Kidney epithelial cell (primary cell): ENCODE results near the gene DRAM1. TPM values are rescaled to one million over a fixed set of nuclear protein-coding genes. Genes with fewer than 3 reads are reported as not detected.
"Not testable (repeated sequence)": the region's sequence is repeated elsewhere in the genome, so short reads cannot be mapped to it uniquely, and the experiment has no call there.

Source experiments
- DNase-seq: peaks from one replicate; pipeline ENCODE4 v3.0.0-alpha.2; 2010; ENCODE audit warnings: low read depth
- H3K27me3 ChIP-seq: 2 replicates; pipeline ENCODE4 v1.6.0; 2011; ENCODE audit warnings: low read length; ENCODE audit not compliant: control insufficient read depth, insufficient read depth
- H3K36me3 ChIP-seq: 2 replicates; pipeline ENCODE4 v1.5.1; 2011; ENCODE audit warnings: low read length; ENCODE audit not compliant: control insufficient read depth, insufficient read depth
- H3K4me3 ChIP-seq: 2 replicates; pipeline ENCODE4 v1.5.1; 2011; ENCODE audit warnings: low read depth, mild to moderate bottlenecking, control low read depth, low read length
- total RNA-seq: library from RNA; depleted of rRNA; stranded (reverse); fragments of >200 nt; gene quantifications from 2 replicates; pipeline ENCODE4 v1.2.3, GENCODE V29; 2015
- TF ChIP-seq, protein P1 (sequence below): IDR thresholded peaks from 2 replicates; pipeline ENCODE4 v1.5.1; 2011; ENCODE audit warnings: mild to moderate bottlenecking, moderate library complexity, low read length, control low read depth, inconsistent platforms; ENCODE audit not compliant: insufficient read depth, poor library complexity, severe bottlenecking

DRAM1 gene
- total RNA-seq, 1 donor from 2014 or later = 44.1 TPM

DNA sequence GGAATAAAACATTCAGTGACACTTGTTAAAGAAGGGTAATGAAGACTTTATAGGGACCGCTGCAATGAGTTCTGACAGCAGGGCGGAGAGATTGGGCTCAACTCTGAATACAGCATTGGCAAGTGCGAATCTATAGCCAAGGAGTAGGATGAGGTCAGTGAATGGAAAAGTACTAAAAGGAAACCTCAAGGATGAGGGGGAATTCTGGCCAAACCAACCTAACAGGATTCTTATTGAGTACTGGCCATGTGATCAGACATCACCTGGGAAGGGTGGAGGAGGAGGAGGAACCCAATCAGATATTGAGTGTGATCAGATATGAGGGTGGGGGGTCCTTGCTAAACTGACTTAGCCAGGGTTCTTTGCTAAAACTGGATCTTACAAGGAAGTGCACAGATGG lies 31.0 kb downstream of the DRAM1 start:
- no peaks in the 10 kb centered on the region for H3K27me3 ChIP-seq
- DNase-seq = no peak
- H3K36me3 ChIP-seq = no peaks in the 10 kb centered on the region
- TF ChIP-seq, protein P1, sequence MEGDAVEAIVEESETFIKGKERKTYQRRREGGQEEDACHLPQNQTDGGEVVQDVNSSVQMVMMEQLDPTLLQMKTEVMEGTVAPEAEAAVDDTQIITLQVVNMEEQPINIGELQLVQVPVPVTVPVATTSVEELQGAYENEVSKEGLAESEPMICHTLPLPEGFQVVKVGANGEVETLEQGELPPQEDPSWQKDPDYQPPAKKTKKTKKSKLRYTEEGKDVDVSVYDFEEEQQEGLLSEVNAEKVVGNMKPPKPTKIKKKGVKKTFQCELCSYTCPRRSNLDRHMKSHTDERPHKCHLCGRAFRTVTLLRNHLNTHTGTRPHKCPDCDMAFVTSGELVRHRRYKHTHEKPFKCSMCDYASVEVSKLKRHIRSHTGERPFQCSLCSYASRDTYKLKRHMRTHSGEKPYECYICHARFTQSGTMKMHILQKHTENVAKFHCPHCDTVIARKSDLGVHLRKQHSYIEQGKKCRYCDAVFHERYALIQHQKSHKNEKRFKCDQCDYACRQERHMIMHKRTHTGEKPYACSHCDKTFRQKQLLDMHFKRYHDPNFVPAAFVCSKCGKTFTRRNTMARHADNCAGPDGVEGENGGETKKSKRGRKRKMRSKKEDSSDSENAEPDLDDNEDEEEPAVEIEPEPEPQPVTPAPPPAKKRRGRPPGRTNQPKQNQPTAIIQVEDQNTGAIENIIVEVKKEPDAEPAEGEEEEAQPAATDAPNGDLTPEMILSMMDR = no peak
- H3K4me3 ChIP-seq = no peak overlapping the region

DNA sequence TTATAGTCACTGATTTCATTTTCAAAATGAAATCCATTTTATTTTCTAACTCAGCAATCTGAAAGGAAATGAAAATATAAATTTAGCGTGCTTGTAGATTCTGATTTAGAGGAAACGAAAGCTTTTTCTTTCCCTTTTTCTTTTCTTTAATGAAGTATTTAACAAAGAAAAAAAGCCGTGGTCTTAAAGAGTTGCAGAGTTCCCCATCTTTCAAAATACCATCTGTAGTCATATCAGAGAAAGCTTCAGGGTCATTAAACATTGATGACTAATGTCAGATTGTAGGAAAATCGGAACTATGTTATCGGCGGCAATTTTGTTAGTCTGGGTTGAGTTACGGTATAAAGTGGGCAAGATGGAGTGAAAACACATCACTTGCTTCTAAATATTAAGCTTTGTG lies 32.3 kb downstream of the DRAM1 start:
- Histone ChIP-seq H3K4me3 (no peak overlapping the region), H3K36me3 (no peaks in the 10 kb centered on the region), H3K27me3 (no peaks in the 10 kb centered on the region)
- no peak for DNase-seq
- TF ChIP-seq, protein P1 = no peak

DNA sequence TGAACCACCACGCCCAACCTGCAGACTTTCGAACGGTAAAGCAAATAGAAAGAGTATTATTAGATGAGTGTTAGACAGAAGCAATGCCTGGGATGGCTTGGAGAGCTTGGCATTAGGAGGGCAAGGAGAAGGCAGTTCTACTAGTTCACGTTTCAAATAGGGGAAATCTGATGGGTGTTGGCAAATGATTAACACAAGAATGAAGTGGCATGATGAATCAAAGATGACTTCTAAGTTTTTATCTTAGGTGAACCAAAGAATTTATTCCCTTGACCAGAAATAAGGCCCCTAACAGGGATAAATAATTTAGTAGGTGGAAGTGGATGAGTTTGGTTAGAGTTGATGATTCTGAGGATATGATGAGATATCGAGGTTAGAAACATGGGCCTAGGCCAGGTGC lies 38.5 kb downstream of the DRAM1 start:
- no peak for DNase-seq
- TF ChIP-seq, protein P1 = no peak
- H3K27me3 ChIP-seq = no peaks in the 10 kb centered on the region
- H3K4me3 ChIP-seq = no peak overlapping the region
- no peaks in the 10 kb centered on the region for H3K36me3 ChIP-seq

DNA sequence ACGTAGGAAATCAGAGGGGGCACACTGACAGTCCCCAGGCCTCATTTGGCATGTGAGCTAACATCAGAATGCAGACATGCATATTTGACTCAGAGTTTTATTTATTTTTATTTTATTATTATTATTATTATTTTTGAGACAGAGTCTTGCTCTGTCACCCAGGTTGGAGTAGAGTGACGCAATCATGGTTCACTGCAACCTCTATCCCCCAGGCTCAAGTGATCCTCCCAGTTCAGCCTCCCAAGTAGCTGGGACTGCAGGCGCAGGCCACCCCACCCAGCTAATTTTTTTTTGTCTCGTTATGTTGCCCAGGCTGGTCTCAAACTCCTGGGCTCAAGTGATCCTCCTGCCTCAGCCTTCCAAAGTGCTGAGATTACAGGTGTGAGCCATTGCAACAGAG lies 41.4 kb downstream of the DRAM1 start:
- not testable (repeated sequence) for H3K27me3 ChIP-seq, H3K4me3 ChIP-seq, H3K36me3 ChIP-seq, DNase-seq

DNA sequence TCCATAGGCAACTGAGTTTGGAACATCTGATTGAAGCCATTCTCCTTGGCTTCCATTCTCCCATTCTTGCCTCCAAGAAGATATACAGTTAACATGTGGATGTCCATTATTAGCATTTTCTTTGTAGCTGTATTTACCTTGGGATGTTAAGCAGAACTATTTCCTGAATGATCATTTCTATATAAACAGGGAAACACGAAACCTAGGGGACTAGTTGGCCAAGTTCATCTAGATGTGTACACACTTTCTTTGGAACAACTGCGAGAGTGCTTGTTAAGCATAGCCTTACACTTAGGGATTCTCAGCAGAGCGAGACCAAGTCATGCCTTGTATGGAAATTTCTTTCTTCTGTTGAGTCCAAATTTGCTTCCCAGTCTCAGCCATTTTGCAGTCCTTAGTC lies 42.1 kb downstream of the DRAM1 start:
- Histone ChIP-seq H3K27me3 (no peaks in the 10 kb centered on the region), H3K36me3 (no peaks in the 10 kb centered on the region), H3K4me3 (no peak overlapping the region)
- TF ChIP-seq, protein P1 = no peak
- DNase-seq = no peak

DNA sequence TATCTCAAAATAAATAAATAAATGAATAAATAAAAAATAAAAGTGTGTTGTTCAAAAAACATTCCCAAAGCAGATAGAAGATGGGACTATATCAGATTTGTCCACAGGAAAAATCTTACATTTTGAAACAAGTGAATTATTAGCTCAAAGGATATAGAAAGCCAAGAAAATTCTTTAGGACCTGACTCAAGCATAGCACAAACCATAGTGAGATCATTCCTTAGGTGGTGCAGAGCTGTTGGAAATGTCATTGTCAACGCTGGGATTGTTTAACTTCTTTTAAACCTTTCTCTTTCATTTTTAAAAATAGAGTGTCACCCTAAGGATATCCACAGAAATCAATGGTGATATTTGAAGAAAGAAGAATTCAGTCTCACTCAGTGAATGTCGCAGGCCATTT lies 43.5 kb downstream of the DRAM1 start:
- no peak for DNase-seq
- H3K36me3 ChIP-seq = no peaks in the 10 kb centered on the region
- no peak overlapping the region for H3K4me3 ChIP-seq
- no peaks in the 10 kb centered on the region for H3K27me3 ChIP-seq
- TF ChIP-seq, protein P1 = no peak
